ENCODE results near the gene LIPC. TPM values are rescaled to one million over a fixed set of nuclear protein-coding genes. Genes with fewer than 3 reads are reported as not detected.

LIPC gene
- total and polyA plus RNA-seq, 2 donors: 2.0 to 2.4 TPM

DNA sequence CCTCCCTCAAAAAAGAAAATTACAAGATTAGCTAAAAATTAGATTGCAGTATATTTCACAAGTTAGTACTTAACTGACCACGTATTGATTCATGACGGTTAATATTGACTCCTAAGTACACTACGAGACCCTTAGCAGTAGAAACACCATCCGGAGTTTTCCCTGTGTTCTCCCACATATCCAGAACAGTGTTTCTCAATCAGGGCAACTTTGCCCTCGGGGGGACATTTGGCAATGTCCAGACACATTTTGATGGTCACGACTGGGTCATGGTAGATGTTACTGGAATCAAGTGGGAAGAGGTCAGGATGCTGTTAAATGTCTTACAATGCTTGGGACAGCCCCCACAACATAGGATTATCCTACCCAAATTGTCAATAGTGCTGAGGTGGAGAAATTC is 40.7 kb upstream of the LIPC start:
- H3K36me3 ChIP-seq (ENCODE audit: control insufficient read depth in 2 of 2, insufficient read depth in 2 of 2, low read length in 1 of 2): no peaks in the 10 kb centered on the region
- no peak overlapping the region for H3K4me3 ChIP-seq (ENCODE audit: low read length in 2 of 2)
- H3K9me3 ChIP-seq (ENCODE audit: control insufficient read depth in 2 of 2, insufficient read depth in 1 of 2, low read length in 1 of 2): no peaks in the 10 kb centered on the region
- no peaks in the 10 kb centered on the region for H3K27me3 ChIP-seq (ENCODE audit: control insufficient read depth in 2 of 2, insufficient read depth in 1 of 2, low read length in 1 of 2)
- no peak for DNase-seq (ENCODE audit: low read depth in 6 of 9, low spot score in 9 of 9)
- H3K27ac ChIP-seq (ENCODE audit: low read depth in 1 of 2, low read length in 1 of 2): no peak overlapping the region
- WGBS: 98% methylated on average over 6 of the region's 6 CpGs
- peaks cover 0 to 6% of the 10 kb centered on the region in 2 donors for H3K4me1 ChIP-seq (ENCODE audit: control insufficient read depth in 2 of 2, insufficient read depth in 2 of 2, low read length in 2 of 2)

DNA sequence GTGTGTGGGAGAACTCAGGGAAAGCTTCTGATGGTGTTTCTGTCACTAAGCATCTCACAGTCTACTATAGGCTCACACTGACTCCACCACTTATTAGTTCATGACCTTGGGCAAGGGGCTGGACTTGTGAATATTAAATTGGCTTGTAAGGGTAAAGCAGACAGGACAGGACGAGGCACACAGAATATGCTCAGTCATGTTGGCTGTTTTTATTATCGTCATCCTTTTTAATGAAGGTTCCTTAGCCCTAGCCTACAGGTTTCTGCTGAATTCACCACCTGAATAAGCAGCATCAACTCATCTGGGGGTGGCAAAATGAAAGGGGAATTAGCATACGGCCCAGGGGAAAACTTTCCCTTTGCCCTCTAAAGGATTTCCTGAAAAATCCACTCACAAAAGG is 39.6 kb upstream of the LIPC start:
- Histone ChIP-seq H3K4me3 (ENCODE audit: low read length in 2 of 2) (no peak overlapping the region), H3K27me3 (ENCODE audit: control insufficient read depth in 2 of 2, insufficient read depth in 1 of 2, low read length in 1 of 2) (no peaks in the 10 kb centered on the region), H3K36me3 (ENCODE audit: control insufficient read depth in 2 of 2, insufficient read depth in 2 of 2, low read length in 1 of 2) (no peaks in the 10 kb centered on the region), H3K4me1 (ENCODE audit: control insufficient read depth in 2 of 2, insufficient read depth in 2 of 2, low read length in 2 of 2) (peaks cover 0 to 6% of the 10 kb centered on the region in 2 donors), H3K9me3 (ENCODE audit: control insufficient read depth in 2 of 2, insufficient read depth in 1 of 2, low read length in 1 of 2) (no peaks in the 10 kb centered on the region), H3K27ac (ENCODE audit: low read depth in 1 of 2, low read length in 1 of 2) (no peak overlapping the region)
- WGBS: 96% methylated on average over 3 of the region's 3 CpGs
- no peak for DNase-seq (ENCODE audit: low read depth in 6 of 9, low spot score in 9 of 9)

DNA sequence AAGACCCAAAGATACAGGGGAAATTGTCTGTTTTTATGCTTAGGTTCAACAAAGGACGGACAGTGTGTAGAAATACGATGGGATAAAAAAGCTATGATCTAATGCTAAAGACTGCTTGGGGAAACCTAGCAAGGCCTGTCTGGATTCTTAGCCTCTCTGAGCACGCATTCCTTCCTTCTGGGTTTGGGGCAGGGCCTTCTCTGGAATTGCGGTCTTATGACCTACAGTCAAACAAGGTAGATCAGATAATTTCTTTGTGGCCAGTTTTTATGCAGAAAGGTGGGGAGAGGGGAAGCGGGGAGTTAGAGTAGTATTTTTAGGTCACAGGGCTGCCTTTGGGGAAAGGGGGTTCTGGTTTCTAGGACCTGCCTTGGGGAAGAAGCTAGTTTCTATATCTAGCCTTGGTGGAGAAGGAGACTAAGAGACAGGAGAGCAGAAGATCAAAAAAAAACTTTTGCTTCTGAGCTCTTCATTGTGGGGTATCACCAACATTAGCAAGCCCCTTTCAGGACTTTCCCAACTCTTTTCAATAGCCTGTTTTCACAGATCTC is 39.1 kb upstream of the LIPC start:
- Histone ChIP-seq H3K9me3 (ENCODE audit: control insufficient read depth in 2 of 2, insufficient read depth in 1 of 2, low read length in 1 of 2) (no peaks in the 10 kb centered on the region), H3K36me3 (ENCODE audit: control insufficient read depth in 2 of 2, insufficient read depth in 2 of 2, low read length in 1 of 2) (no peaks in the 10 kb centered on the region), H3K27me3 (ENCODE audit: control insufficient read depth in 2 of 2, insufficient read depth in 1 of 2, low read length in 1 of 2) (no peaks in the 10 kb centered on the region), H3K4me3 (ENCODE audit: low read length in 2 of 2) (no peak overlapping the region), H3K27ac (ENCODE audit: low read depth in 1 of 2, low read length in 1 of 2) (no peak overlapping the region), H3K4me1 (ENCODE audit: control insufficient read depth in 2 of 2, insufficient read depth in 2 of 2, low read length in 2 of 2) (peaks cover 0 to 6% of the 10 kb centered on the region in 2 donors)
- 98% methylated on average over 5 of the region's 5 CpGs for WGBS
- no peak for DNase-seq (ENCODE audit: low read depth in 6 of 9, low spot score in 9 of 9)

DNA sequence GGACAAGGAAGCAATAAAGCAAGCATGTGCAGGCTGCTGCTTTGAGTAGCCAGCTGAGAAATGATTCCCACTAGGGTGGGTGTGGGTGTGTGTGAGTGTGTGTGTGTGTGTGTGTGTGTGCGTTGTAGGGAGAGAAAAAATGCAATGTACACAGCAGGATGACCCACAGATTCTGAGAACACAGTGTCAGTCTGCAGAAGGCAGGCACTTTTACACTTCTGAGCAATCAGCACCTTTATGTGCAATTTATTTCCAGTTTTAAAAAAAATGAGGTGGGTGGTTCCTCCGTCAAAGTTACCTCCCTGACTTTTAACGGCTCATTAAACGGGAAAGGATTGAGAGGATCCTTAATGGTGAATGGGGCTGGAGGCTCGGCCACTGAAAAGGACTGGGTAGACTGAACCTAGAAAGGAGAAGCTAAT is 38.5 kb upstream of the LIPC start:
- H3K4me1 ChIP-seq (ENCODE audit: control insufficient read depth in 2 of 2, insufficient read depth in 2 of 2, low read length in 2 of 2): peaks cover 0 to 6% of the 10 kb centered on the region in 2 donors
- no peak overlapping the region for H3K27ac ChIP-seq (ENCODE audit: low read depth in 1 of 2, low read length in 1 of 2)
- no peak for DNase-seq (ENCODE audit: low read depth in 6 of 9, low spot score in 9 of 9)
- 93% methylated on average over 5 of the region's 5 CpGs for WGBS
- no peaks in the 10 kb centered on the region for H3K9me3 ChIP-seq (ENCODE audit: control insufficient read depth in 2 of 2, insufficient read depth in 1 of 2, low read length in 1 of 2)
- H3K4me3 ChIP-seq (ENCODE audit: low read length in 2 of 2): no peak overlapping the region
- H3K27me3 ChIP-seq (ENCODE audit: control insufficient read depth in 2 of 2, insufficient read depth in 1 of 2, low read length in 1 of 2): no peaks in the 10 kb centered on the region
- no peaks in the 10 kb centered on the region for H3K36me3 ChIP-seq (ENCODE audit: control insufficient read depth in 2 of 2, insufficient read depth in 2 of 2, low read length in 1 of 2)

DNA sequence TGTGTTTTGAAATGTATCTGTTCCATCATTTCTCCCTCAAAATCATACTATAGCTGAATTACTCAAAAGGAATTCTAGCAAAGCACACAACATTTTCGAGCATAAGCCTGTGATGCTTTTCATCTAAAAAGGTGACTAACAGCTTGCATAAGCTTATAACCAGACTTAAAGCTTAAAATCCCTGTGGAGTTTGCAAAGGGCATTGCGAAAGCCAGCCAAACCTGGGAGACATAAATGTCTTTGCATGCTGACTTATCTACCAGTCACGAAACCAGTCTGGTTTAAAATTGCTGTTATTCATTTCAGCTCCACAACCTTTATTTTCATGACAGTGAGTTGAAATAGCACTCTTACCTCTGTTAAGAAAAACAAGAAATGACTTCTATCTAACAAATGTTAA is 35.6 kb upstream of the LIPC start:
- no peaks in the 10 kb centered on the region for H3K36me3 ChIP-seq (ENCODE audit: control insufficient read depth in 2 of 2, insufficient read depth in 2 of 2, low read length in 1 of 2)
- no peaks in the 10 kb centered on the region for H3K27me3 ChIP-seq (ENCODE audit: control insufficient read depth in 2 of 2, insufficient read depth in 1 of 2, low read length in 1 of 2)
- 94% methylated on average over 3 of the region's 3 CpGs for whole genome bisulfite sequencing
- H3K4me1 ChIP-seq (ENCODE audit: control insufficient read depth in 2 of 2, insufficient read depth in 2 of 2, low read length in 2 of 2): peaks cover 0 to 6% of the 10 kb centered on the region in 2 donors
- H3K4me3 ChIP-seq (ENCODE audit: low read length in 2 of 2): no peak overlapping the region
- no peak for DNase-seq (ENCODE audit: low read depth in 6 of 9, low spot score in 9 of 9)
- no peak overlapping the region for H3K27ac ChIP-seq (ENCODE audit: low read depth in 1 of 2, low read length in 1 of 2)
- no peaks in the 10 kb centered on the region for H3K9me3 ChIP-seq (ENCODE audit: control insufficient read depth in 2 of 2, insufficient read depth in 1 of 2, low read length in 1 of 2)

DNA sequence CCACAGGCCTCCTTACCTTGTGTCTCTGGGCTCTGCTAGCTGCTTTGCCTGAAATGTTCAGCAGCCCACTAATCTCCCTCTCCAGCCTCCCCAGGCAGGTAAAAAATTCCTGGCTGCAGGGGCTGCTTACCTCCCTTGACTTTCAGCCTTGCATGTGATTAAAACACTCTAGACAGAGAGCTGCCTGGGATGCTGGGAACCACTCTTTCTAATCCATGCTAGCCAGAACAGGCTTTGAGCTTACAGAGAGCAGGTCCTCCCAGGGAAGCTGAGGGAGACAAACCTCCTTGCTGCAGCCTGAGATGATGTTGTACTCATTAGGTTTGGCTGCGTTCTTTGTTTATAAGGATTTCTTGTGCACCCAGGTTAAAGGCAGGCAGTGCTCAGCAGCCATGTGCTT is 33.7 kb upstream of the LIPC start:
- Histone ChIP-seq H3K27ac (ENCODE audit: low read depth in 1 of 2, low read length in 1 of 2) (no peak overlapping the region), H3K4me1 (ENCODE audit: control insufficient read depth in 2 of 2, insufficient read depth in 2 of 2, low read length in 2 of 2) (peaks cover 0 to 1% of the 10 kb centered on the region in 2 donors), H3K27me3 (ENCODE audit: control insufficient read depth in 2 of 2, insufficient read depth in 1 of 2, low read length in 1 of 2) (no peaks in the 10 kb centered on the region), H3K36me3 (ENCODE audit: control insufficient read depth in 2 of 2, insufficient read depth in 2 of 2, low read length in 1 of 2) (no peaks in the 10 kb centered on the region), H3K9me3 (ENCODE audit: control insufficient read depth in 2 of 2, insufficient read depth in 1 of 2, low read length in 1 of 2) (no peaks in the 10 kb centered on the region), H3K4me3 (ENCODE audit: low read length in 2 of 2) (no peak overlapping the region)
- DNase-seq (ENCODE audit: low read depth in 6 of 9, low spot score in 9 of 9): no peak
- 98% methylated on average over 1 of the region's 1 CpG for WGBS

DNA sequence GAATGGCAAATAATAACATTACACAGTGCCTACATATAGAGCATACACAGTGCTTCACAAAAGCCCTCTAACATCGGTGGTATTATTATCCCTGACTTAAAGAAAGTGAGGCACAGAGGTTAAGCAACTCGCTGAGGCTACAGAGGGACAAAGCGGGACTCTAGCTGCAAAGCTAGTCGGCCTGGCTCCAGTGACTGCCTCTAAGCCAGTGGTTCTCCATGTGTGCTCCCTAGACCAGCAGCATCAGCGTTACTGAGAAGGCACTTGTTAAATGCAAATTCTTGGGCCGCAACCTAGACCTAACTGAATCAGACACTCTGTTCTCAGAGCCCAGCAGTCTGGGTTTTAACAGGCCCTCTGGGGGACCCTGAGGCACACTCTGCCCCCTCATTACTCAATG is 33.1 kb upstream of the LIPC start:
- Histone ChIP-seq H3K36me3 (ENCODE audit: control insufficient read depth in 2 of 2, insufficient read depth in 2 of 2, low read length in 1 of 2) (no peaks in the 10 kb centered on the region), H3K4me3 (ENCODE audit: low read length in 2 of 2) (no peak overlapping the region), H3K27me3 (ENCODE audit: control insufficient read depth in 2 of 2, insufficient read depth in 1 of 2, low read length in 1 of 2) (no peaks in the 10 kb centered on the region), H3K27ac (ENCODE audit: low read depth in 1 of 2, low read length in 1 of 2) (no peak overlapping the region), H3K4me1 (ENCODE audit: control insufficient read depth in 2 of 2, insufficient read depth in 2 of 2, low read length in 2 of 2) (no peaks in the 10 kb centered on the region), H3K9me3 (ENCODE audit: control insufficient read depth in 2 of 2, insufficient read depth in 1 of 2, low read length in 1 of 2) (no peaks in the 10 kb centered on the region)
- DNase-seq (ENCODE audit: low read depth in 6 of 9, low spot score in 9 of 9): no peak
- 97% methylated on average over 6 of the region's 6 CpGs for WGBS

DNA sequence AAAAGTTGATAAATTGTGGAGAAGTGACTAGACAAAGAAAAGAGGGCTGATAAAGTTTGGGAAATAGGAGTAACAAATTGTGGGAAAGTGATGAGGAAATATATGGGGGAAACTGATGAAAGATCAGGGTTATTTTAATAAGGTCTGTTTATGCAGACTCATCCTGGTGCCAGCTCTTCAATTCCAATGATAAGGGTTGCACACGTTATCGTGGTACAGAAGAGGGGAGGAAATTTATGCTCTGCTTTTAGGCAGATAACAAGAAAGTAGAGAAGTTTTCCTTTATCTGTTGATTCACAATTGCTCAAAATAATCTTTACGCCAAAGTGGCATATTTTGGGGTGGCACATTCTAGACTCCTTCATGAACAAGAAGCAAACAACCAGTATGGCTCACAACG is 32.1 kb upstream of the LIPC start:
- H3K4me1 ChIP-seq (ENCODE audit: control insufficient read depth in 2 of 2, insufficient read depth in 2 of 2, low read length in 2 of 2): no peaks in the 10 kb centered on the region
- no peak for DNase-seq (ENCODE audit: low read depth in 6 of 9, low spot score in 9 of 9)
- no peaks in the 10 kb centered on the region for H3K9me3 ChIP-seq (ENCODE audit: control insufficient read depth in 2 of 2, insufficient read depth in 1 of 2, low read length in 1 of 2)
- H3K27ac ChIP-seq (ENCODE audit: low read depth in 1 of 2, low read length in 1 of 2): no peak overlapping the region
- H3K4me3 ChIP-seq (ENCODE audit: low read length in 2 of 2): no peak overlapping the region
- 95% methylated on average over 4 of the region's 4 CpGs for WGBS
- no peaks in the 10 kb centered on the region for H3K36me3 ChIP-seq (ENCODE audit: control insufficient read depth in 2 of 2, insufficient read depth in 2 of 2, low read length in 1 of 2)
- no peaks in the 10 kb centered on the region for H3K27me3 ChIP-seq (ENCODE audit: control insufficient read depth in 2 of 2, insufficient read depth in 1 of 2, low read length in 1 of 2)

DNA sequence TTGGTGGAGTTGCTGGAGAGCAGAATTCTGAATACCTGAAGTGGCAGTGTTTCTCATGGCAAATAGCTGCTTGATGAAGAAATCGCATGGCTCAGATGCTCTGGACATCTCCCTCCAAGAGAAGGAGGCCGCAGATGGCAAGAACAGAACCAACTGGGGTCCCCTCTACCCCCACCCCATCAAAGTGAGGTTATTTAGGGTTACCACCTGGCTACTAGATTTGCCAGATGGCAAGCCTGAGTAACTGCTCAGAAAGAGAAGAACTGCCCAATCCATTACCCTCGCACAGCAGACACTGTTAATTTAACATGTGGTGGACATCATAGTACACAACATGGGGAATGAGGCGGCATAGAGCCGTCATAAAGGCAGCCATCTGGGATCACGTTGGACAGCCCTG is 30.5 kb upstream of the LIPC start:
- Histone ChIP-seq H3K4me1 (ENCODE audit: control insufficient read depth in 2 of 2, insufficient read depth in 2 of 2, low read length in 2 of 2) (no peaks in the 10 kb centered on the region), H3K27ac (ENCODE audit: low read depth in 1 of 2, low read length in 1 of 2) (no peak overlapping the region), H3K4me3 (ENCODE audit: low read length in 2 of 2) (no peak overlapping the region), H3K36me3 (ENCODE audit: control insufficient read depth in 2 of 2, insufficient read depth in 2 of 2, low read length in 1 of 2) (no peaks in the 10 kb centered on the region), H3K27me3 (ENCODE audit: control insufficient read depth in 2 of 2, insufficient read depth in 1 of 2, low read length in 1 of 2) (no peaks in the 10 kb centered on the region), H3K9me3 (ENCODE audit: control insufficient read depth in 2 of 2, insufficient read depth in 1 of 2, low read length in 1 of 2) (no peaks in the 10 kb centered on the region)
- no peak for DNase-seq (ENCODE audit: low read depth in 6 of 9, low spot score in 9 of 9)
- 83% methylated on average over 6 of the region's 6 CpGs for WGBS
